Measurements from ENCODE around the gene RFX8.

RFX8 gene

DNA sequence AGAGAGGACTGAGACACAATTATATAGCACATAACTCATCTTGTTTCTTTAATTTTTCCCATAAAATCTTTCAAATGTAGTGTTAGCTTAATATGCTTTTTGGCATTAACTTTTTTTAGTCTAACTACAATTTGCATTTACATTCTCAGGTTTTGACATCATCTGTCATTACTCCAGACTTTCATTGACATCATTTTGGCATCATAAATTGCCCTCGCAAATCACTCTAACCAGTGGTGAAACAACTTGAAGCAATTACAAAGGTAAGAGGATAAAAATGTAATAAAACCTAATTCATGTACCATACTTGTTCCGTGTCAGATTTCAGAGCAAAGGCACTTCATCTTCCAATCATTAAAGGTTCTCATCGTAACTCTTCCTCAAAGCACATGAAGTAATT, 41.4 kb downstream of the RFX8 start:
- no peak overlapping the region for H3K4me3 ChIP-seq (ENCODE audit: low read depth, low read length)
- CTCF ChIA-PET, result interaction anchor here (1.8 to 3.0 kb wide), 3 partner anchors 9 to 15 kb away, joined by 5 to 25 read pairs (median 8); no protein-coding TSS in a partner anchor
- TF ChIP-seq, protein P1, sequence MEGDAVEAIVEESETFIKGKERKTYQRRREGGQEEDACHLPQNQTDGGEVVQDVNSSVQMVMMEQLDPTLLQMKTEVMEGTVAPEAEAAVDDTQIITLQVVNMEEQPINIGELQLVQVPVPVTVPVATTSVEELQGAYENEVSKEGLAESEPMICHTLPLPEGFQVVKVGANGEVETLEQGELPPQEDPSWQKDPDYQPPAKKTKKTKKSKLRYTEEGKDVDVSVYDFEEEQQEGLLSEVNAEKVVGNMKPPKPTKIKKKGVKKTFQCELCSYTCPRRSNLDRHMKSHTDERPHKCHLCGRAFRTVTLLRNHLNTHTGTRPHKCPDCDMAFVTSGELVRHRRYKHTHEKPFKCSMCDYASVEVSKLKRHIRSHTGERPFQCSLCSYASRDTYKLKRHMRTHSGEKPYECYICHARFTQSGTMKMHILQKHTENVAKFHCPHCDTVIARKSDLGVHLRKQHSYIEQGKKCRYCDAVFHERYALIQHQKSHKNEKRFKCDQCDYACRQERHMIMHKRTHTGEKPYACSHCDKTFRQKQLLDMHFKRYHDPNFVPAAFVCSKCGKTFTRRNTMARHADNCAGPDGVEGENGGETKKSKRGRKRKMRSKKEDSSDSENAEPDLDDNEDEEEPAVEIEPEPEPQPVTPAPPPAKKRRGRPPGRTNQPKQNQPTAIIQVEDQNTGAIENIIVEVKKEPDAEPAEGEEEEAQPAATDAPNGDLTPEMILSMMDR (IDR thresholded peaks at IDR 0.05; ENCODE audit: insufficient read depth, low read length, missing control alignments), result no peak
- DNase-seq (ENCODE audit: low read depth, low spot score), result no peak
- POLR2A ChIA-PET, result no interaction called here

- POLR2A ChIA-PET, result no interaction called here
- no peak for DNase-seq (ENCODE audit: low read depth, low spot score)
- TF ChIP-seq, protein P1 (IDR thresholded peaks at IDR 0.05; ENCODE audit: insufficient read depth, low read length, missing control alignments), result no peak
- no peak overlapping the region for H3K4me3 ChIP-seq (ENCODE audit: low read depth, low read length)
- CTCF ChIA-PET, result interaction anchor here (1.8 to 3.0 kb wide), 3 partner anchors 10 to 14 kb away, joined by 5 to 25 read pairs (median 8); no protein-coding TSS in a partner anchor
Measured at GRCh38 chr2:101432411-101433181, 42.3 kb downstream of the RFX8 start.

- ChIA-PET POLR2A (interaction anchor here (0.6 kb wide), 1 partner anchor 15 kb away, joined by 3 read pairs; no protein-coding TSS in a partner anchor), CTCF (interaction anchor here (1.1 to 1.9 kb wide), 5 partner anchors 10 to 89 kb away, joined by 3 to 11 read pairs (median 5); no protein-coding TSS in a partner anchor)
- H3K4me3 ChIP-seq (ENCODE audit: low read depth, low read length), result no peak overlapping the region
- no peak for DNase-seq (ENCODE audit: low read depth, low spot score)
- TF ChIP-seq, protein P1 (IDR thresholded peaks at IDR 0.05; ENCODE audit: insufficient read depth, low read length, missing control alignments), result no peak
Measured at GRCh38 chr2:101431486-101431885, 43.4 kb downstream of the RFX8 start.

GRCh38 chr2:101430156-101430555, 44.8 kb downstream of the RFX8 start:
- H3K4me3 ChIP-seq (ENCODE audit: low read depth, low read length), result no peak overlapping the region
- TF ChIP-seq, protein P1 (IDR thresholded peaks at IDR 0.05; ENCODE audit: insufficient read depth, low read length, missing control alignments), result no peak
- no peak for DNase-seq (ENCODE audit: low read depth, low spot score)
- CTCF ChIA-PET, result interaction anchor here (1.9 to 2.2 kb wide), 2 partner anchors 10 to 11 kb away, joined by 11 to 17 read pairs; no protein-coding TSS in a partner anchor
- POLR2A ChIA-PET, result no interaction called here

DNA sequence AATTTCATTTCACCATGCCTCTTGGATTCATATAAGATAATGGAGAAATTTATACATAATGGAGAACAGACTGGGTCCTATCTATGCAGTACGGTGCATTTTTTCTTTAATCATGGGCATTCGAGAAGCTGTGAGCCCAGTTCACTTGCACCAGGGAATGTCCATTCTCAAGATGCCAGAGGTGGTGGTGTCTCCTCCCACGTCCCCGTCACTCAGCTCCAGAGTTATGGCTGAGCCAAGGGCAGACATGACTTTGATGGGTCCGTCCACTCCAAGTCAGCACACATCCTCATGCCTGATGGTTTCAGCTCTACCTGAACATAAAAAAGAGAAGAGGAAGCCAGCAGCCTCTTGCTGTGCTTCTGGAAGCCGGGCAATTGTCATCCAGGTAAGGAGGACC, 45.5 kb downstream of the RFX8 start:
- H3K4me3 ChIP-seq (ENCODE audit: low read depth, low read length), result no peak overlapping the region
- POLR2A ChIA-PET, result no interaction called here
- TF ChIP-seq, protein P1 (IDR thresholded peaks at IDR 0.05; ENCODE audit: insufficient read depth, low read length, missing control alignments), result no peak
- DNase-seq (ENCODE audit: low read depth, low spot score), result no peak
- CTCF ChIA-PET, result interaction anchor here (0.9 to 2.2 kb wide), 2 partner anchors 10 to 18 kb away, joined by 3 to 17 read pairs; no protein-coding TSS in a partner anchor

- TF ChIP-seq, protein P1 (IDR thresholded peaks at IDR 0.05; ENCODE audit: insufficient read depth, low read length, missing control alignments), result no peak
- ChIA-PET POLR2A (no interaction called here), CTCF (interaction anchor here (0.9 to 2.2 kb wide), 2 partner anchors 9 to 18 kb away, joined by 3 to 17 read pairs; no protein-coding TSS in a partner anchor)
- DNase-seq (ENCODE audit: low read depth, low spot score), result no peak
- H3K4me3 ChIP-seq (ENCODE audit: low read depth, low read length), result no peak overlapping the region
Measured at GRCh38 chr2:101428422-101429176, 46.3 kb downstream of the RFX8 start.
